RKO (cell line): ENCODE results near the gene TBCEL.

Source experiments
- DNase-seq: peaks from one replicate; pipeline ENCODE4 v3.0.0-alpha.2; 2016; ENCODE audit warnings: low spot score

The TBCEL gene

DNA sequence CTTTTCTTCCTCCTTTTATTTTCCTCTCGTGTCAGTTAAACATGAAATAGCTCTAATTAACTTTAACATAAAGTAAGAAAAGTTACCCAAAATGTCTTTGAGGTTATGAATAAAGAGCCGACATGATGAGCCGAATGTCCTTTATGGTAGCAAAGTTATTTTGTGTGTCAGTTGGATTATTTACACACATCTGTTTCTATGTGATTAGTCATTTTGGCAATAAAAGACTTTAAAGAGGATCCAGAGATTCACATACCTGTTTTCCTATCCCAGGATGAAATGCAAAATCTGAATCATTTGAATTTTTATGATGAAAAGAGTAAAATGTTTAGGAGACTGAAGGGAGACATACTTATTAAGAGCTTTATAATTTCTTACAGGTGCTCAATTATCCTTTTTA is 43.1 kb downstream of the TBCEL start:
- no peak for DNase-seq

DNA sequence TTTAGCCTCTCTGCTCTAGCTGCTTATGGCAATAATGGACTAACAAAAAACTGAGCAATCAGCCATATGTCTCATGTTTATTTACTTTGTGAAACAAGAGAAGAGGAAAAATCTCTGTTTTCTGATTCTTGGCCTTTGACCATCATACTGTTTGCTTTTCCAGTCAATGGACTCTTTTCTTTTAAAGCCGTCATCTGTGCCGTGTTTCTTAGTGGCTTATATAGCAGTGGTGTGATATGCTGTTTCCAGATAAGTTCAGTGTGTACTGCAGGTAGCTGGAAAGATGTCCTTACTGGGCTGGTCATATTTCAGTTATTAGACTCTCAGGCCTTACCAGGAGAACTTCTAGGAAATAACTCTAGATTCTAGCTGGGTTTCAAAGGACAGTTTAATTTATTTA is 43.6 kb downstream of the TBCEL start:
- no peak for DNase-seq

DNA sequence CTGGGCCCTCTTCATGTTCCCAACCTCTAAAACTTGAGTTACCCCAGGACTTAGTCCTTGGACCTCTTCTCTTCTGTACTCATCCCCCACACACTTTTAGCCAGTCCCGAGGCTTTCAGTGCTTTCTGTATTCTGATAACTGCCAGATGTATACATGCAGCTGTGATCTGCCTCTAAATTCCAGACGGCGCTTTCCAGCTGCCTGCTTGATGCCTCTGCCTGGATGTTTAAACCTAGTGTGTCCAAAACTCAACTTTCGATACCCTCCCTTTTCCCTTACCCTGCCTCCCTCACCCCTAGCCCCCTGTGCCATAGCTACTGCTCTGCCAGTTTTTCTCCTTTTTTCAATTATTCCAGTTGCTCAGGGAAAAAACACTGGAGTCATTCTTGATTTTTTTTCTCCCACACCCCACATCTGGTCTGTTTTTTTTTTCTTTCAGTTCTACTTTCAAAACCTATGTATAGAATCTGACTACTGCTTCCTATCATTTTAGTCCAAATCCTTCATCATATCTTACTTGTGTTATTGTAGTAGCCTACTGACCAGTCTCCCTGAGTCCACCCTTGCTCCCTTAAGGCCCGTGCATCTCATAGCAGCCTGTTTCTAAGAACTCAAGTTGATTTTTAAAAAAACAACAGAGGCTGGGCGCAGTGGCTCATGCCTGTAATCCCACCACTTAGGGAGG is 44.2 kb downstream of the TBCEL start:
- DNase-seq = no peak

DNA sequence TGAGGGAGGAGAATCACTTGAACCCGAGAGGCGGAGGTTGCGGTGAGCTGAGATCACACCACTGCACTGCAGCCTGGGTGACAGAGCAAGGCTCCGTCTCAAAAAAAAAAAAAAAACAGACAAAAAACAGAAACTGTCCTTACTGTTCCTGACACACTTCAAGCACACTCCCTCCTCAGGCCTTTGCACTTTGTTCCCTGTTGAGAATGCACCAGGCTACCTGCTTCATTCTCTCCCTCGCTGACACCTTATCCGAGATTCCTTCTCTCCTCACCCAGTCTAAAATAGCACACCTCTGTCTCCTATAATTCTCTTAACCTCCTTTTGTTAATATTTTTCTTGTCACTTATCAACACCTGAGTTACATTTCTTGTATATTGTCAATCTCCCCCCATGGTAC is 44.9 kb downstream of the TBCEL start:
- no peak for DNase-seq

DNA sequence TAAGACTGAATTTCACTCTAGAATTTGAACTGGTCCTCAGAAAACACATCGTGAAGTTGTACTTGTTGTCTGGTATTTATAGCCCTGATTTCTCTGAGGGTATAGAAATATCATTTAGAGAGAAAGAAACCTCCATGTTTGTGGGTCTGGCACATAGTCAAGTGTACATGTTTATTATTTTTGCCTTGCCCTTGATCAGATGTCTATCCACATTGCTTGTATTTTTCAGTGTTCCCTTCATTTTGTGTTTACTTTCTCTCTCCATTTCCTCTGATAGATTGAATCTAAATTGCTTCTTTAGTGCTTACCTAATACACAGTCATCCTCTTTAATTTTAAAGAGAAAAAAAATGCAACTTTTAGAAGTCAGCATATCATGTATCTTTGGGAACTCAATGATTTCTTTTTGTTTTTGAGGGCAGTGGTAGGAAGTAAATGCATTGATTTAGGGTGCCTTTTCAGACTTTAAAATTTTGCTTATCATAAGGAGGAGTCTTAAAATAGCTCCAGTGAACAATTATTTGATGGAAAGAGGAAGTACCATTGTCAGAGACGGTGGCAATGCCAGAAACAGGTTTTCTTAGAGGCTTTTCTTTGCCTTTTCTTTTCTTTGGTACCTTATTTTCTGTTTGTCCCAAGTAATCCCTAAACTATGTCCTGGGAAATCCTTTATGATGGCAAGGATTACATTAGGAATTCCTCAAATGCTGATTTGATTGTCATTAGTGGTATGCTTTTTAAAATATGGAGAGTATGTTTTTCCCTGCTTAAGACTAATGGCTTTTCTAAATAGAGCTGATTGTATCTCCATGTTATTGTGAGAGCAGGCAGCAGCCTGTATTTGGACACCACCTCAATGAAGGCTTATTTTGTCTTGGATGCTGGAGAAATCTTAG is 47.3 kb downstream of the TBCEL start:
- no peak for DNase-seq

DNA sequence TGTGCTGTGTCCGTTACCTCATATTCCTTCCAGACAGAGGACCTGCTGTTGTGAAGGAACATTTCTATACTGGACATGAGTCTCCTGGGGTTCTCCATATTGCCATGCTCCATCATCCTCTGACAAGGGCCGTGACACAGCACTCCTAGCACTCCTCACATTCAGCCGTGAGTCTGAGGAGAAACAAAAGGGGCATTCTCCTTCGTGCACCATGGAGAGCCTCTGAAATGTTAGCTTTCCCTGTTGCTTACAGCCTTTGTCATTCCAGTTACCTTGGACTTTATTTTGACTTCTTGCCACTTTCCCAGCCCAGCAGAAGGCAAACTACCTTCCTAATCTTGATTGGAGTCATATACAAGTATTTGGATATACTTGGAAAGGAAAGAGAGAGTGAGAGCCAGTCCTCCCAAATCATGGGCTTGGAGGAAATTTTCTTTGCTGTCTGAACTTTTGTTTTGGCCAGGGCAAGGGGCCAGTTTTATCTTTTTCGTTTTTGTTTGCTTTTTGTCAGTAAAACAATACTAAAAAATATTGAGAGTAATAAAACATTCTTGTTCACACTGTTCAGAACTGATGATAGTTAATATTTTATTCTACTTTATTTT is 48.0 kb downstream of the TBCEL start:
- DNase-seq = no peak

DNA sequence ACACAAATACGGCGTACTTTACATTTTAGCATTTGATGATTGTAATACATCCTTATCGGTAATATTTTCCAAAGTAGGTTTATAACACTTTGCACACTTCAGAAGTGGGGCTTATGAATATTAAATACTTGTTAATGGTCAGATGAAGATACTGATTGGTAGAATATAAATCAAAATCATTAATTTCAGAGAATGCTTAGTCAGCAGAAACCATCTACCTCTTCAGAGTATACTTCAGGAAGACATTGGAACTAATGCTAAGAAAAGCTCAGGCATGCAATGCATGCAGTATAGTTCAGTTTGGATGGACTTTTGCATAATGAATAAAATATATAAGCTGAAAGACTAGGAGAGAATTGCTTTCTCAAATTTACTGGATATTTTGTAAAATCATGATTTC is 57.4 kb downstream of the TBCEL start:
- DNase-seq = no peak

DNA sequence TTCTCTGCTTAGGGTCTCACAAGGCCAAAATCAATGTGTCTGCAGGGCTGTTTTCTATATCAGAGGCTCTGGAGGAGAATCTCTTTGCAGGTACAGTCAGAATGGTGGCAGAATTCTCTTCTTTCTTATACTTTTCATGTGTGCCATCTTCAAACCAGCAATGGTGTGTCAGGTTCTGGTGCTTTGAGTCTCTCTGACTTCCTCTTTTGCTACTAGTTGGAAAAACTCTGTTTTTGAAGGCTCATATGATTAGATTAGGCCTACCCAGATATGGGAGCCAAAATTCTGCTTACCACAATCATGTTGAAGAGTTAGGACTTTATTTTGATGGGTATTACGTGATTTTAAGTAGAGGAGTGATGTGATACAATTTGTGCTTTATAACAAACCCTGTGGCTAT is 58.3 kb downstream of the TBCEL start:
- no peak for DNase-seq

DNA sequence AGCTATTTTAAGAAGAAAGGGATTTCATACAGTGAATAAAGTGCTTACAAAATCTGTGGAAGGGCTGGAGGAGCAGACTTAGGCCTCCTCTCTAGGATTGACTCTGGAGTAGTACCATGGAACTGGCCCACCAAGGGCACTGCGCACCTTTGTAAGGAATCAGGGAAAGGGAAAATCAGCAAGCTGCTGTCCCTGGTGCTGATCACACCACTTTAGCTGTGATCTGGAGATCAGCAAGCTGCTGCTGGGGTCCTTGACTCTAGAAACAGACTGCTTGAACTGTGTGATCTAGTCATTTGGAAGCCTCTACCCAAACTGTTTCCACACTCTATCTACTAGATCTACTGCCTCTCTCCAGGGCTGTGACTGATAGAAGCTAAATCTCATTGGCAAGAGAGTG is 58.8 kb downstream of the TBCEL start:
- peak; percentile 8 for DNase-seq

DNA sequence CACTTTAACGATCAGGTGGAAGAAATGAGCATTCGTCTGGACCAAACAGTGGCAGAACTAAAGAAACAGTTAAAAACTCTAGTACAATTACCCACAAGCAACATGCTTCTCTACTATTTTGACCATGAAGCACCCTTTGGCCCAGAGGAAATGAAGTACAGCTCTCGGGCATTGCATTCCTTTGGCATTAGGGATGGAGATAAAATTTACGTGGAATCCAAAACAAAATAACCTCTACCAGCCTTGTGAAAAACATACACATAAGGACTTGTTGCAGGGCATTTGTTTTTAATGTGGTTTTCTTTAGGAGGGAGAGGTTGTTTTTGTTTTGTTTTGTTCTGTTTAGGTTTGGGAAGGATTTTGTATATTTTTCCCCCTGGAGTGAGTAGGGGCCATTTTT is 63.0 kb downstream of the TBCEL start:
- no peak for DNase-seq

DNA sequence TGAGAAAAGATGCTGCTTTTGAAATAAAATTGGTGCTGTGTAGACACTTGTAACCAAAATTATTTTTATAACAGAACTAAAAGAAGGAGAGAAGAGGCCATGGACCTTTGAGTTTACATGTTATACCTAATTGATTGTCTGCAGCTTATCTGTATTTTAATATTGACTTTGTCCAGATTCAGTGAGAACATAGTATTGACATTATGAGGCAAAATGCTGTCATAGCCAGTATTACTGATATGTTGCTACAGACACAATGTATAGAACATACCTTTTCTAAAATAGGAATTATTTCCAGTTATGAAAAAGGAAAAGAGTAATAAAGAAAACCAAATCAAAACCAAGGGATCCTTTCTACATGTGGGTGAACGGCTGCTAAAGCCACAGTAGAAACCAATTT is 65.7 kb downstream of the TBCEL start:
- no peak for DNase-seq

DNA sequence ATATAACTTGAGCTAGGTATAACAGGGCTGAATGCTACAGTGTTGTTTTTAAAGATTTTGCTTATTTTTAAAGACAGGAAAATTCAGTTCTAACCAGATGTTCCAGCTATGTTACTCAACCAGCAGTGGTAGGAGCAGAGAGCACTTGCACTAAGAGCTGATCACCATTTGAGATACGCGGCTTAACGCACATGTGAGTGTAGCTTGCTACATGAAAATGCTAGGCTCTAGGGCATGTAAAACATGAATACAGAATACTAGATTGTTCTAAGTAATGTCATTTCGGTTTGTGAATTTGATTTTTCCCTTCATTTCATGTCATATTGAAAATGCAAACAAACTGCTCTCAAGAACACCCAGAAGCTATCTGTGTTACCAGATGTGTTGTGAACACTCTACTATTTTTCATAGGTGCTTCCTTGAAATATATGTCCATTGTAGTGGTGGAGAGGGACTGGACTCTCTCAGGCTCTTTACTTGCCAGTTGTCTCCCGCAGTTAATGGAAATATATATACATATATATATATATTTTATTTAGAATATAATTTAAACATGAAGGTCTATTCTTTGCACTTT is 66.3 kb downstream of the TBCEL start:
- no peak for DNase-seq

DNA sequence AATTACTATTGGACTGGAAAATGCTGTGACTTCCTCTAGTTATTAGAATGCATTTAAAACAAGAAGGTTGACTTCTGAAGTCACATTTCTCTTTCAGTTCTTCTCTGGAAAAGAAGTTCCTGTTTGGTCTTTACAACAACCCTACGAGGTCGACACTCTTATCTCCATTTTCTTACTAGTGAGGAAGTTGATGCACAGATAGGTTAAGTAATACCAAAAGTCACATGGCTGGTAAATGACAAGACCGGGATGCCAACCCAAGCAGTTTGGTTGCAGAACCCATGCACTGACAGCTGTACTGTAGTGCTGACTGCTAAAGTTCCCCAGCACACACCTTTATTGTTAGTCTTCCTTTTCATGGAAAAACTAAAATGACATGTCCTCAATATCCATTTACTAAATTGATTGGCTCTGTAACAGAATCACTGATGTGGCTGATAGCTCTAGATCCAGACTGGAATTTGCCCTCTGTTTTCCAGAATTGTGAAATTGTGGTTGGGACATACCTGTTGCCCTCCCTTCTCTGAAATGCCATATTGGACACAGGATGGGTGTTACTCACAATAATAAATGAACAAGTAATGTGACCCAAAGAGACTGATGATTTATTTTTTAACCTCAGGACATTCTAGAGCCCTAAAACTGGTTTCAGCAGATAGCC is 67.7 kb downstream of the TBCEL start:
- no peak for DNase-seq

DNA sequence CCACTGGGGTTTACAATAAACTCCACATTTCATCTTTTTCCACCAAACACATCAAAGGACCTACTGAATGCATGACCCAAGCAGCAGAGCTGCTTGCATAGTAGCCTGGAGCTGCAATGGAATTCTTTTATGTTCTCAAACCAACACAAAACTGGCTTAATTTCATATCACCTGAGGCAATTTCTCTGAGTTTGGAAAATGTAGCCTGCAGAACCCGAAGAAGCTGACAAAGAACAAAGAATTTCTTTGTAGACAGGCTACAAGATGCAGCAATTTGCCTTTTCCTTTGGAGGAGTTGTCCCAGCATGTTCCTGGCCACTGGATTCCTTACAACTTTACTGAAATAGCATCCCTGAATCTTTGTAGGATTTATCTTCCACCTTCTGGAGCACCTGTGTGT is 71.7 kb downstream of the TBCEL start:
- no peak for DNase-seq

DNA sequence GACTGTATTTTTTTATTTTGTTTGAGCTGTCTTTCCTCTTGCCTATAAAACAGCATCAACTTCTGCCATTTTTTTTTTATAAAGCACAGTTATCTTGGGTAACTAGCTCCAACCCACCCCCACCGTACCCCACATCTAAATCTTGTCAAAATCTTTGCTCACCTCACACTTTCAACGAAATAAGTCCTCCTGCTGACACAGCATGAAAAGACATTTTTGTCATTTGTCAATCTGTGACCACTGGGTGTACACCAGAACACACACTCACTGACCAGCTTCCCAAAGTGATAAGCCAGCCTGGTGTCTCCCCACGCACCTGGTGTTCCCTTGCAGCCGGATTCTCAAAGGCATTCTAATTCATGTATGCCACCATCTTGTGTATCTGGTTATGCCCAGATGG is 75.5 kb downstream of the TBCEL start:
- no peak for DNase-seq

DNA sequence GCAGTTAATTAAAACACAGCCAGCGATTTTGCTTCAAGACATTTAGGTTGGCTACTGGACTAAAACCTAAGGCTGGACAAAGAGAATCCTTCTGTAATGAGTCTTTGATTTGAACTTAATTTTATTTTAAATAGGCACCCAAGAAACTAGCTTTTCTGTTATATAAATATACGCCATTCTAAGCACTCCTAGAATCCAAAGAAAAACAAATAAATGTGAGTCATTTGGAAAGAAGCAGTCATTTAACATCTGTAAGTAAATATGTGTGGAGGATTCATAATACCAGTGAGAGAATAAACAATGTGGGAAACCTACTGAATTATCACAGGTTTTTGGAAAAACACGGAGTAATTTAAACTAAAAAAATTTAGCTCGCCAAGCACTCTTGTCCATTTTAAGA is 76.0 kb downstream of the TBCEL start:
- DNase-seq = no peak

DNA sequence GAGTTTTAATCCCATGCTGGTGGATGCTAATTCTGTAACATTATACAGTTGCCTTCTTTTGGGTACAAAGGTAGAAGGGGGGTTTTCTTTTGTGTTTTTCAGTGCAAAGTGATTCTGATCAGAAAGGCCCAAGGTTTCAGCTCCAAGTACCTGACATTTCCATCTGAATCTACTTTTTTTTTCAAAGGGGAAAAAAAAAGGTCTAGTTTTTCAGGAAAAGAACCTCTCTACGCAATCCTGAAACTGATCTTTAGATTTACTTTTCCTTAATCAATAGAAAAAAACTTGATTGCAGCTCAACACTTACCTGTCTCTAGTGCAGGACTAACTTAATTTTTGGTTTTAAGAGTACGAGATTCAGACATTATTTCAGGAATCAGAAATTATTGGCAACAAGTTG is 77.0 kb downstream of the TBCEL start, which contains the start of gene TECTA:
Gene TECTA (plus strand): TSS at position 301 of the 400 bp plus-strand sequence. CDS start 1,423 bp downstream, outside the sequence.
- no peak for DNase-seq

DNA sequence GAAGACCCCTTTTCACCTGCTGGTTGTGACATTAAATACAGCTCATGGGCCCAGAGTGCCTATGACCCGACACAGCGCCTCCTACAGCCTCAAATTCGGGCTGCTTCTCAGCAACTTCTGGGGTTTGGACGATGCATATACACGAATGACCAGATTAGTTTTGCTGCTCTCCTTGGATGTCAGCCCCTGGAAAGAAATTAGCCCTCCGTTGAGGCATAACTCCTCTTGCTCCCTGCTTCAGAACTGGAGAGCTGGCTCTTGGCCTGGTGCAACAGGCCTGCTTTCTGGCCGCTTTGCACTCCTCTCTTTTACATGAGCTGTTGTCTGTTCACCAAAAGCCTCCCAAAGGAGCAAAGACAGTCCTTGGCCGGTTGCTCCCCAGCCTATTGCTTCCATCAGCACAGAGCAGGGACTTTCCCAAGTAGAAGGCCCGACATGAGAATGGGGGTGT is 80.4 kb downstream of the TBCEL start:
- no peak for DNase-seq

DNA sequence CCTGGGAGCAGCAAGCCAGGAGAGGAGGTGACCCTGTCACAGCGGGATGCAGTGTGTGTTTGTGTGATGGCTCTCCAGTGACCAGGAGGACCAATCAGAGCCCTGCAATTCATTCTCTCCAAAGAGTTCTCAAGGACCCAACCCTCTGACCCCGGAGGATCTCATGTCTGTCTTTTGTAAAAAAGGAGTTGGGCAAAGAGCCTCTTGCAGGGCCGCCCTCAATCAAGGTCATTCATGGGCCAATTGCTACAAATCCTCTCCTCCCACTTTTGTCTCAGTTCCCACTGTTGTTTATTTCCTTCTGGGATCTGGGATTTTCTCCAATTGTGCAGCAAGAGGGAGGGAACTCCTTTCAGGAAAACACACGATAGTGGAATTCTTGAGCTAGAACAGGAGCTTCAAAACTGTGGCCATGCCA is 81.2 kb downstream of the TBCEL start:
- no peak for DNase-seq

DNA sequence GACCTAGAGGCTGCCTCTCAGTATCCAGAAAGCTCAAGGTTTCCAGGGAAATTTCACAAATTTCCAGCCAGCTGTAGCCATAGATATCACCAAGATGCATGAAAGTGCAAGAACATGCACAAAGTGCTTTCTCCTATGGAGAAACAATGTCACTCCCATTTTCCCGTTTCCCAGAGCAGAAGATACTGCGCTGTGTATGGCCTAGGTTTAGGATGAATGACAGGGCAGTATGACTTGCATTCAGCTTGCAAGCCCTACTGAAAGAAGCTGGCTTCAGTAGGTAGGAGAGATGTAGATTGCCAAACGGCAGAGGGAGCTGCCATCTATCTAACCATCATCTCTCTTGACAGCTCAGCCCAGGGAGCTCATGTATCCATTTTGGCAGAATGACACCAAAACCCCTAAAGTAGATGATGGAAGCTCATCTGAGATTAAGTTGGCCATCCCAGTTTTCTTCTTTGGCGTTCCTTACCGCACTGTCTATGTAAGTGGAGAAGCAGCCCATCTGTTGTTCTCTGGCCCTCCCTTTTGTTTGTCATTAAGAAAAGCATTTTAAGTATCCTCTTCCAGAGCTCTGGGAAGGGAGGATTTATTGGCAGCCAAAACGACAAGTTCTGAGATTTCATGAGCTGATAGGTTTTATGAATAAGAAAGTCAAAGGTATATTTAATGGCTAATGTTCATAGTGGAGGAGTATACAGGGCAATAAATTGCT is 81.7 kb downstream of the TBCEL start:
- no peak for DNase-seq

DNA sequence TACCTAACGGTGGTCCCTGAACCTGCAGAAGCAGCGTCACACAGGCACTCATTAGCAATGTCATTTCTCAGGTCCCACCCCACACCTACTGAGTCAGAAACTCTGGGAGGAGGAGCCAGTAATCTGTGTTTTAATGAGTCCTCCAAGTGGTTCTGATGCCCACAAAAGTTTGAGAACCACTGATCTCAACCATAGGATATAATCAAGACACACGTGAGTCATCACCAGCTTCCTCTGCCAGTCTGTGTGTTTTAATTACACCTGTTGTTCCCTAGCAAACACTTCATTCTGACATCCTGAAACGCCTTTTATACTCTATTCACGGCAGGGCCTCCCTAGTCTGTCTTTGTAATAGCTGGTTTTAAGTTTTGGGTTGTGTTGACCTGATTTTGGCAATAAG is 82.9 kb downstream of the TBCEL start:
- DNase-seq = no peak
